Mucosa of descending colon (tissue), 3 donors: ENCODE data around the gene CHRNA3. TPM values are rescaled to one million over a fixed set of nuclear protein-coding genes. Genes with fewer than 3 reads are reported as not detected.

Experiments
- ATAC-seq: fragments of 200-7000 bp; cut with Tn5 transposase; one replicate; pipeline ENCODE4 v1.9.1; 2020; ENCODE audit warnings: mild to moderate bottlenecking, moderate library complexity
- DNase-seq, 3 donors: peaks; one replicate each; pipeline ENCODE4 v3.0.0-alpha.2; 2020
- H3K36me3 ChIP-seq: fragments of 200-600 bp; one replicate; pipeline ENCODE4 v1.8.0; 2021; ENCODE audit warnings: low read depth, mild to moderate bottlenecking
- H3K4me1 ChIP-seq: fragments of 200-600 bp; one replicate; pipeline ENCODE4 v1.8.0; 2021; ENCODE audit warnings: low read depth, mild to moderate bottlenecking
- H3K4me3 ChIP-seq: fragments of 200-600 bp; one replicate; pipeline ENCODE4 v1.8.0; 2021; ENCODE audit warnings: mild to moderate bottlenecking
- H3K9me3 ChIP-seq: fragments of 200-600 bp; one replicate; pipeline ENCODE4 v1.8.0; 2021; ENCODE audit warnings: mild to moderate bottlenecking
- intact Hi-C, 2 donors: fragments of 100-400 bp; cut with DNase I in 1 of 2; cut with micrococcal nuclease in 1 of 2; formaldehyde crosslinking; loops; one replicate each; pipeline versions ENCODE4 v1.11.0 to v1.11.1; 2022; cut with DNase I, micrococcal nuclease
- total RNA-seq, 3 donors: library from RNA; stranded (reverse); fragmentation: NEBNext Ultra II Directional in 2 of 3; extraction: Animal tissue kit (Norgen Biotek cat#: 25700) in 2 of 3; gene quantifications; one replicate each; pipeline versions ENCODE4 v1.2.1 to v1.2.4, GENCODE V29; 2021 to 2023
- TF ChIP-seq, protein P1 (sequence below): fragments of 200-600 bp; IDR thresholded peaks from one replicate; pipeline ENCODE4 v1.8.0; 2022; ENCODE audit warnings: antibody characterized with exemption, mild to moderate bottlenecking
- donor health status: DM: no; HTN: no; CAD: no; lungs with moderate emphysema.
- donor health status: DM: no; HTN: no; CAD: no.
- donor health status: DM: no; HTN: yes; CAD: no.

The CHRNA3 gene
- total RNA-seq, 3 donors from 2014 or later, result 1.9 to 13.9 (median 4.8) TPM

DNA sequence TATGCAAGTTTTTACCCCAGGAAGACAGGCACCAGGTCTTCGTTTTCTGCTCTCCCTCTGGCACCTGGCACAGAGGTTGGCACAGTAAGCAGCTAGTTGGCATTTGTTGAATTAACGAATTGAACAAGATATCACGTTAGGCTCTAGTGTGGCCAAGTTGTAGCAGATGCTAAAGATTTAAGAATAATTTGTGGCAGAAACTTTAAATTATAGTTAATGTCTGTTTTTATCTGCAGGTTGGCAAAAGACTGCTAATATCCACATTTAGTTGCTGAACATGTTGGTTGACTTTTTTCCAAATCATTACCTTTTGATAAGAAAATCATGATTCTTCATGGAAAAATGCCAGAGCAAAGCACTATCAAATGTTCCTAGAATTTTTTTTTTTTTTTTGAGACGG, 47.4 kb downstream of the CHRNA3 start:
- ATAC-seq (no peak), DNase-seq (no peak)
- intact Hi-C loops, result no loop called here
- no peak overlapping the region for H3K4me3 ChIP-seq
- TF ChIP-seq, protein P1, sequence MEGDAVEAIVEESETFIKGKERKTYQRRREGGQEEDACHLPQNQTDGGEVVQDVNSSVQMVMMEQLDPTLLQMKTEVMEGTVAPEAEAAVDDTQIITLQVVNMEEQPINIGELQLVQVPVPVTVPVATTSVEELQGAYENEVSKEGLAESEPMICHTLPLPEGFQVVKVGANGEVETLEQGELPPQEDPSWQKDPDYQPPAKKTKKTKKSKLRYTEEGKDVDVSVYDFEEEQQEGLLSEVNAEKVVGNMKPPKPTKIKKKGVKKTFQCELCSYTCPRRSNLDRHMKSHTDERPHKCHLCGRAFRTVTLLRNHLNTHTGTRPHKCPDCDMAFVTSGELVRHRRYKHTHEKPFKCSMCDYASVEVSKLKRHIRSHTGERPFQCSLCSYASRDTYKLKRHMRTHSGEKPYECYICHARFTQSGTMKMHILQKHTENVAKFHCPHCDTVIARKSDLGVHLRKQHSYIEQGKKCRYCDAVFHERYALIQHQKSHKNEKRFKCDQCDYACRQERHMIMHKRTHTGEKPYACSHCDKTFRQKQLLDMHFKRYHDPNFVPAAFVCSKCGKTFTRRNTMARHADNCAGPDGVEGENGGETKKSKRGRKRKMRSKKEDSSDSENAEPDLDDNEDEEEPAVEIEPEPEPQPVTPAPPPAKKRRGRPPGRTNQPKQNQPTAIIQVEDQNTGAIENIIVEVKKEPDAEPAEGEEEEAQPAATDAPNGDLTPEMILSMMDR, result no peak
- no peaks in the 10 kb centered on the region for H3K4me1 ChIP-seq
- no peaks in the 10 kb centered on the region for H3K36me3 ChIP-seq
- H3K9me3 ChIP-seq, result no peaks in the 10 kb centered on the region

DNA sequence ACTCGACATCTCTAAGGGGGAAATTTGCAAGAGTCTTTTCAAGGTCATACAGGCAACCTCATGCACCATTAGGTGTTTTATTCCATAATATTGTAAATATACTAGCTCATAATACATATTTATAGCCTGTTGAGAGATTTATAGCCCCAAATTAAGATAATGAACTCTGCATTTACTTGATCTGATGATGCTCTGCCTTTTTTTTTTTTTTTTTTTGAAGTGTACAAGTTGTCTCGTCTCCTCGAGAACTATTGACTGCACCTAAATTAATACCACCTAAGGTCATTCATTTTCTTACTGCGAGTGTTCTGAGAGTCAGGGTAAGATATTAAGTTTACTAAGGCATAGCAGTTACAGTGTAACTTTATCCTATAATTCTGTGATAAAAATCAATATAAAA, 49.4 kb downstream of the CHRNA3 start:
- Histone ChIP-seq H3K4me3 (no peak overlapping the region), H3K4me1 (no peaks in the 10 kb centered on the region), H3K9me3 (no peaks in the 10 kb centered on the region), H3K36me3 (no peaks in the 10 kb centered on the region)
- DNase-seq (no peak), ATAC-seq (no peak)
- TF ChIP-seq, protein P1, result no peak
- intact Hi-C loops, result no loop called here

DNA sequence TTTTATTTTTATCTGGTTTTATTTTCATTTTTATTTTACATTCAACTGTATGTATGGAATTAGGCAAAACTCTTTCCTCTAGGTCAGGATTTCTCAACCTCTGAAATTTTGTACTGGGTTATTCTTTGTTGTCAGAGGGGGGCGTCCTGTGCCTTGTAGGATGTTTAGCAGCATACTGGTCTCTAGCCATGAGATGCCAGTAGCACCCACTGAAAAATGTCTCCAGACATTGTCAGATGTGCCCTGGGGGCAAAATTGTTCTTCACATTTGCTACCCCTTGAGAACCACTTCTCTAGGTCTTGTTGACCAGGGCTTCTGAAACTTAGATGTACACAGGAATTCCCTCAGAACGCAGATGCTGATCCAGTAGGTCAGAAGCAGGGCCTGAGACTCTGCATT, 50.1 kb downstream of the CHRNA3 start:
- DNase-seq (no peak), ATAC-seq (no peak)
- intact Hi-C loops, result no loop called here
- TF ChIP-seq, protein P1, result no peak
- H3K4me3 ChIP-seq, result no peak overlapping the region
- no peaks in the 10 kb centered on the region for H3K36me3 ChIP-seq
- H3K9me3 ChIP-seq, result no peaks in the 10 kb centered on the region
- no peaks in the 10 kb centered on the region for H3K4me1 ChIP-seq

DNA sequence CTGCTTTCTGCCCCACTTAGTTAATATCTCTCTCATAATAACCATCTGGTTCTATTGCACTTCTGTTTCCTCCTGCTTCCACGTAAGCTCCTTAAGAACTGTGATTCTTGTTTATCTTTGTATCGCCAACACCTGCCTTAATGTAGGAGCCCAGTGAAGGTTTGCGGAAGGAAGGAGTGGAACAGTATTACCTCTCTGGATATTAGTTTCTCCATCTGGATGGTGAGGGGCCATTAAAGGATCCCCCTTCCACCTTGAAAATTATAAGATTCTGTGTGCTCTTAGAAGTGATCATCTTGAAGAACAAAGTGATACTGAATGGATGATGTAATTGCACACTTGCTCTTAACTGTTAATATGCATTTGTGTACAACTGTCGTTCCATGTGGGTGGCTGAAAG, 53.3 kb downstream of the CHRNA3 start:
- TF ChIP-seq, protein P1, result no peak
- no peaks in the 10 kb centered on the region for H3K9me3 ChIP-seq
- intact Hi-C loops, result no loop called here
- H3K4me1 ChIP-seq, result peaks cover 6% of the 10 kb centered on the region
- no peak for DNase-seq
- H3K36me3 ChIP-seq, result no peaks in the 10 kb centered on the region
- no peak for ATAC-seq
- H3K4me3 ChIP-seq, result no peak overlapping the region

DNA sequence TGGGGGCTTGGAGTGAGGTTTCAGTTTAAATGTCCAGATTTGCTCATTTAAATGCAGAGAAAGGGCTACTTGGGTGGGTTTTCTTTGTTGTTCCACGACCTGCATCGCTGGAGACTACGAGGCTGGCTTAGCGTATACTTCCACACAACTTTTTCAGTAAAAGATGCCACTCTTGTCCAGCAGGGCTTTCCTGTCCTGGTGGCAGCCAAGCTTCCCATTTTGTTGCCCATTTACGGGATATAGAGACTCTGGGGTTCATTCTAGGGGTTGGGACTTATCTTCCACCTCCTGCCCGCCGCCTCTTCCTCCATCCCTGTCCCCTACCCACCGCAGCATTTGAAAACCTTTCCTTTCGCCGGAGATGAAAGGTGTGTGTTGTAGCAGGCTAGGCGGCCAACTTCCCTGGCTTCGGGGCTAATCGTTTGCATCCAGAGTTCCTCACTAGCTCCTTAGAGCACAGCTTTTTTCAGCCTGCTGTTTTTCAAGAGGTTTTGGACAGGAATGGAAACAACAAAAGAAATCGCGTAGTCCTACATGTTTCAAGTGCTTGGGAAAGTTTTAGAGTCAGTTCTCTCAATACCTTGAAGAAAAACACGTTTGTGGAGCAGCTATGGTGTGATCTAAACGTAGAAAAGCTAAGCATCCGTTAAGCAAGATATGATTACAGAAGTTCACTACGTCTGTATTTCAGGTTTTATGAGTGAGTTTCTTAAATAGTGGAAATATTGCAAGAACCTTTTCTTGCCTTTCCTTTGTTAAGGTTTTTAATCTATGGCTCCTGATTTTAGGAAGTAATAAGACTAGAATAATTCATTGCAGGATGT, 54.6 kb downstream of the CHRNA3 start:
- ATAC-seq, result peak; percentile 24

More for the DNA sequence above, 54.6 kb downstream of the CHRNA3 start:
- TF ChIP-seq, protein P1, result no peak
- H3K4me1 ChIP-seq, result peaks cover 6% of the 10 kb centered on the region
- no peaks in the 10 kb centered on the region for H3K9me3 ChIP-seq
- peak in 1 of 3 donors; percentile 31 for DNase-seq
- intact Hi-C loops, result no loop called here
- no peaks in the 10 kb centered on the region for H3K36me3 ChIP-seq
- peak overlapping the region; percentile 32 for H3K4me3 ChIP-seq
